Neural progenitor cell (in vitro differentiated cells): ENCODE measurements around the gene CNTNAP2.

Experiments used
- CTCF ChIP-seq: fragments of 200-600 bp; sonication (generic); IDR thresholded peaks from 2 replicates; pipeline ENCODE4 v1.5.1; 2017; ENCODE audit warnings: antibody characterized with exemption, mild to moderate bottlenecking
- EZH2 ChIP-seq: fragments of 200-600 bp; sonication (generic); IDR thresholded peaks from 2 replicates; pipeline ENCODE4 v1.6.1; 2017; ENCODE audit warnings: antibody characterized with exemption, mild to moderate bottlenecking, moderate library complexity
- EZH2phosphoT487 ChIP-seq: fragments of 200-600 bp; sonication (generic); IDR thresholded peaks from 2 replicates; pipeline ENCODE4 v1.6.1; 2017; ENCODE audit warnings: antibody characterized with exemption

- TF ChIP-seq CTCF (peak; percentile 83), EZH2 (no peak), EZH2phosphoT487 (no peak)
Observed at GRCh38 chr7:148264933-148265557, 2148.4 kb downstream of the CNTNAP2 start.
